C1 segment of cervical spinal cord (tissue), 14 donors: ENCODE measurements around the gene PARP1.
A peak's percentile ranks its signal among the peaks of the same experiment; 100 is the strongest.
"Not testable (repeated sequence)": the region's sequence is repeated elsewhere in the genome, so short reads cannot be mapped to it uniquely, and the experiment has no call there.

ENCODE experiments used
- DNase-seq, 14 donors: peaks; one replicate each; lab custom pipeline; 2025; lab: John Stamatoyannopoulos, UW

The PARP1 gene

DNA sequence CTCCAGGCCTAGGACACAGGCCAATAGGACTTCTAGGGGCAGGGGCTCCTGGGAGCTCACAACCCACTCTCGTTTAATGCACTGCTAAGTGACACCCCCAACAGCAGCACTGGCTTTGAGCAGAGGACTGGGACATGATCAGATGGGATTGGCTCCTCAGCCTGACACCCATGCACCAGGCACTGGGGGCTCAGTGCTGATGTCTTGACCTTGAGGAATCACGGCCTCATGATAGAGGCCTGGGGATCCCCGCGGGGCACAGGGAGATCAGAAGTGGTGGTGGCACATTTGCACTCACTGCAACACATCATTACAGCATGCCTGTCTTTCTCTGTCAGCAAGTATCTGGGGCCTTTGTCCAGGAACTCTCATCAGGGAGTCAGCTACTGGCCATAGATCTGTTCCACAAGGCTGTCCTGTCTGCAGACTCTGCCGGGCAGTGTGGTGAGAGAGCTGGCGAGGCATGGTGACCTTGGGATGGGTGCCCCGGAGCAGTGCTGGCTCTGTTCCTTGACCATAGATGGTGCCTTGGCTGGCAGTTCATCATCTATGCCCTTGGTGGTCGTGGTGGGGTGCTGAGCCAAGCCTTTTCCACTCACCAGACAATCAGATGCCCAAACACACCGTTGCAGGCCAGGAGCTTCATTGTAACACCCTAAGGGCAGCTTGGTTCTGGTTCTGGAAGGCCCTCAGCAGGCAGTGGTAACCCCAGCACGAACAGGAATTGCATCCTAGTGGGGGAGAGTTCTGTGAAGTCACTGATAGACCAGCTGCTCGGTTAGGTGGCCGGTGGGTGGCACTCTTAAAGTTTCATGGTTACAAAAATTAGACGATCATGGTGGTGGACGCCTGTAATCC, 22.2 kb upstream of the PARP1 start:
- no peak for DNase-seq

DNA sequence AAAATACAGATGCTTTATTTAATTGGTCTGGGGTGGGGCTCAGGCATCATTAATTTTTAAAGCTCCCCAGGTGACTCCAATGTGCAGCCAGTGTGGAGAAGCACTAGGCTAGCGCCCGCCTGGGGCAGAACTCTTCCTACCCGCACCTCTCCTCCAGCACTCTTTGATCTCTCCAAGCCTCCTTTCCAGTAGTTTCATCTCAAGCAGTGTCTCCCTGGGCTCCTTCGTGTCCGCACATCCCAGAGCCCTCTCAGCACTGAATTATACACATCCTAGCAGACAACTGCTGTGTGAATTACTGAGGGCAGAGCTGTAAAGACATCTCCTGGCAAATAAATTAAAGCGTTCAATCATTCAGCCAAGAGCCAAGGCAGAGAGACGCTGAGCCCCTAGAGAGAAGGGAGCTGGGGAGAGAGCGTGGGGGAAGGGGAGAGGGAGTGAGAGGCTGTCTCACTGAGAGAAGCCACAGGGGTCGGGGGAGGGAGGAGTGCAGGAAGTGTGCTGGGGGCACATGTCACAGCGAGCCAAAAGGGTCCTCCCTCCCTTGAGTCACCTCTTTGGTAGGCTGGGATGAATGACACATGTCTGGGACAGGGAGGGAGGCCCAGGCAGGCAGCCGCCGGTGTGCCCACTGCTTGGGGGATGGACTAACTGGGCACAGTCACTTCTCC, 21.0 kb upstream of the PARP1 start:
- DNase-seq = no peak

DNA sequence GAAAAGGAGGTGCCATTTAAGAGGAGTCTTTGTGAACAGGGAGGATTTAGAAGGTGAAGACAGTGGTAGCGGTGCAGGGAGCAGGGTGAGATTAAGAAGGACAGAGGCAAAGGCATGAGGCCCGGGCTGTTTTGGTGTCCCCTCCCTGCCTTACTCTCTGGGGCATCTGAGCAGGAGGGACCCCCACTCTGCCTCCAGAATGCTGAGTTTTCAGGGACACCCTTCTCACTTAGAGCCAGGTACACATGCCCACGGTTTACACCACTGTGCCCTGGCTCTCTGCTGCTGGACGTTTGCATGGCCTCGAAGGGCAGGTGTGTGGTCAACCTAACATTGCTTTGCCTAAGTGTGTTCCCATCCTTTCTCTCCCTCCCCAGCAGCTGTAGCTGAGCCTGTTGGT, 20.5 kb upstream of the PARP1 start:
- DNase-seq = no peak

DNA sequence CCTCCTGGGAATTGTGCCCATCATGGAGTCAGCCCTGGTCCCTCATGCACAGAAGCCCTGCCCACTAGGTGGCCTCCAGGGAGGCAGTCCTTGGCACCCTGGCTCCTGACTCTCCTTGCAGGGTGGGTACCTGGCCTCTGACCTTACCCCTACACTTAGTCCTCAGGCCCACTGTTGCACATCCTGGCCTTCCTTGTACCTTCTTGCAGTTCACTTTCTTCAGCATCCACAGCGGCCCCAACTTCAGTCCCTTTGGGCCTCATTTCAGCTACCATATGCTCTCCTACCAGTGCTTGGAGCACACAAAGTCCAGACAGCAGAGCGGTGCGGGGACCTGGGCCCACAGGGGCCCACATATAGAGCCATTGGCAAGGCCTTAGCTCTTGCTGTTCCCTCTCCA, 19.2 kb upstream of the PARP1 start:
- DNase-seq = no peak

DNA sequence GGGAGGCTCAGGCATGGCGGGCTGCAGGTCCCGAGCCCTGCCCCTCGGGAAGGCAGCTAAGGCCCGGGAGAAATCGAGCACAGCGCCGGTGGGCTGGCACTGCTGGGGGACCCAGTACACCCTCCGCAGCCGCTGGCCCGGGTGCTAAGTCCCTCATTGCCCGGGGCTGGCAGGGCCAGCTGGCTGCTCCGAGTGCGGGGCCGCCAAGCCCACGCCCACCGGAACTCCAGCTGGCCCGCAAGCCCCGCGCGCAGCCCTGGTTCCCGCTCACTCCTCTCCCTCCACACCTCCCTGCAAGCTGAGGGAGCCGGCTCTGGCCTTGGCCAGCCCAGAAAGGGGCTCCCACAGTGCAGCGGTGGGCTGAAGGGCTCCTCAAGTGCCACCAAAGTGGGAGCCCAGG, 18.5 kb upstream of the PARP1 start:
- not testable (repeated sequence) for DNase-seq

DNA sequence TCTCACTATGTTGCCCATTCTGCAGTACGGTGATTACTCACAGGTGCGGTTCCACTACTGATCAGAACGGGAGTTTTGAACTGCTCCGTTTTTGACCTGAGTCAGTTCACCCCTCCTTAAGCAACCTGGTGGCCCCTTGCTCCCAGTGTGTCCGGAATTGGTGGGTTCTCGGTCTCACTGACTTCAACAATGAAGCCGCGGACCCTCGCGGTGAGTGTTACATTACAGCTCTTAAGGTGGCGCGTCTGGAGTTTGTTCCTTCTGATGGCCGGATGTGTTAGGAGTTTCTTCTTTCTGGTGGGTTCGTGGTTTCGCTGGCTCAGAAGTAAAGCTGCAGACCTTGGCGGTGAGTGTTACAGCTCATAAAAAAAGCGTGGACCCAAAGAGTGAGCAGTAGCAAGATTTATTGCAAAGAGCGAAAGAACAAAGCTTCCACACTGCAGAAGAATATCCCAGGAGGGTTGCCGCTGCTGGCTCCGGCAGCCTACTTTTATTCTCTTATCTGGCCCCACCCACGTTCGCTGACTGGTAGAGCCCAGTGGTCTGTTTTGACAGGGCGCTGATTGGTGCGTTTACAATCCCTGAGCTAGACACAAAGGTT, 17.6 kb upstream of the PARP1 start:
- DNase-seq = no peak

GRCh38 chr1:226425004-226425378, 17.1 kb upstream of the PARP1 start:
- DNase-seq = no peak

DNA sequence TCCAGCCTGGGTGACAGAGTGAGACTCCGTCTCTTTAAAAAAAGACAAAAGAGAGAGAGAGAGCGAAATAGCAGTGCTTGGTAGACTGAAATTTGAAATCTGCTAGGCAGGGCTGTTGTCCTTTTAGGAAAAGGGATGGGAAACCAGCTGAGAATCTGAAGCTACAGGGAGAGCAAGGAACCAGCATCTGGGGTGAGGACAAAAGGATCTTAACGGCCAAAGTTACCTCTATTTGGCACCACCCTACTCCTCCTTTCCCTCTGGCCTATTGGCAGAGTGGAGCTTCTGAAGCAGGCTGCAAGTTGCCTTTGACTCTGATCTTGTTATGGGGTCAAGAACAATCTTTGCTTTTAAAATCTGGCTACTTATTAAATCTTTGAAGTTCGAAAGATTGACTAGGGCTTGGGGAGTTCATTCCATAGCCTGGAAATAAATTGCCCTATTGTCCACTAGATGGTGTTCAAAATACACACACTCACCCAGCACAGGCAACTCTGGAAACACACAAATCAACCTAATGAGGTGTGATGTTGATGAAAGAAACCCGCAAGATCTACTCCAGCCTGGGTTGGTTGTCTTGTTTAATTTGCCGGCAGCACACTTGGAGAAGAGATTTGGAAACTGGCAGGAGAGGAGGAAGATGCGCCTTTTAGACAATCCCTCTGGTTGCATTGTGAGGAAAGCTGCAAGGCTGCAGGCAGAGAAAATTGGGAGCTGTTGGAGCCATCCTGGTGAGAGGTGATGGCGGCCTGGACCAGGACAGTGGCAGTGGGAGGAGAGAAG, 16.5 kb upstream of the PARP1 start:
- DNase-seq = peak in 2 of 14 donors; percentile 2 to 72

- DNase-seq = no peak
These were observed 14.6 kb upstream of the PARP1 start for GRCh38 chr1:226422478-226422877.

GRCh38 chr1:226420897-226421296, 13.0 kb upstream of the PARP1 start:
- peak in 1 of 14 donors; percentile 19 for DNase-seq

GRCh38 chr1:226420328-226420727, 12.4 kb upstream of the PARP1 start:
- DNase-seq = no peak

DNA sequence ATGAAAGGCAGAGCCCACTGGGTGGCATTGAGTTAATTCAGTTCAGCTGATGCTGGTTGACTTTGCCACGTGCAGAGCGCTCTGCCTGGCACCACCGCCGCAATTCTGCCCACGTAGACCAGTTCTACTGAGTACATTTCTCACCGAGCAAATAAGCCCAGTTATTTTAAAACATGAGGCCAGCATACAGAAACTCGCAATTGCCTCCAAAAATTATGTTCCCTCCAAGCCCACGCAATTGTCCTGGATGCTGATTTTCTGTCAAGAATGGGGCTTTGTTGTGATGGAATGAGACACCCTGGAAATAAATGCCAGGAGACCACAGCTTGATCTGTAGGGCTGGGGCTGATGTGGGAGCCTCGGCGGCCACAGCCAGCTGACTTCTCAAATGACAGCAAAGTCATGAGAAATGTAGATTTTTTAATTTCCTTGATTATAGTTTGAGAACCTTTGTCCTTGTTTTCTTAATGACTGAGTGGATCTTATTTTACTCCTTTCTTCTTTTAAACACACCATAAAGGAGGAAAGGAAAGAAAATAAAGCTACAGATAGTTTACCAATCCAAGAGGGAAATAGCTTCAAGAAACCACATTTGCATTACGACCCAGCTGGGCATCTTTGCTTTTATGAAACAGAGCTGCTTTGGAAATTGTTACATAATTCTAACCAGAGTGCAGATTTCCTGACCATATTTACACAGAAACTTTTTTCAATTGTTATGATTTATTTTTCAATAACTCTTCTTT, 11.6 kb upstream of the PARP1 start:
- peak in 3 of 14 donors; percentile 5 to 29 (median 14) for DNase-seq

- DNase-seq = no peak
These were observed 10.1 kb upstream of the PARP1 start for GRCh38 chr1:226417830-226418546.

- DNase-seq = no peak
These were observed 9.5 kb upstream of the PARP1 start for GRCh38 chr1:226417350-226417749.

DNA sequence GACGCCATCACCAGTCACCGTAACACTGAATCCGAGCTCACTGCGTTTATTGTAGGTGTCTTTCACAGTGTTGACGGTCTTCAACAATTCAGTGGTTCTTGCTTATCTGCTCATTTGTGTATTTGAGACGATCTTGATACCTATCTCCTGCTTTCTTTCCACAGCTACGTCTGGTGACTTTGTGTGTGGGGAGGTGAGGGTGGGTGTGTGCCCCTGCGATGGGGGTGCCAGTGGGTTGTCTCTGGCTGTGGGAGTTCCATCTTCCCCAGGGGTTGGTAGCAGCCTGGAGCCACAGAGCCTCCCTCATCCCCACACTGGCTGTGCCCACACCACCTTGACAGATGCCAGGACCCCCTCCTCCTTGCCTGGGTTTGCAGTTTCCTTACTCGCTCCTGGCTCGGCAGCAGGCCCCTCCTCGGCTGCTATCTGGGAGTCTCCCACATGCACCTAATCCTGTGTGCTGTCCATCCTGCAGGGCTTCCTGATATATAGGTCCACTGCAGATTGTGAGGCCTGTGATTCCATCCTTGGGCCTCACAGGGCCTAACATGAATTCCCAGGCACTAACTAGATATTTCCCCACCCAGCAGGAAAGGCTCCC, 6.3 kb upstream of the PARP1 start:
- no peak for DNase-seq

- peak in 8 of 14 donors; percentile 10 to 96 (median 28) for DNase-seq
These were observed 3.7 kb upstream of the PARP1 start for GRCh38 chr1:226411619-226412018.

DNA sequence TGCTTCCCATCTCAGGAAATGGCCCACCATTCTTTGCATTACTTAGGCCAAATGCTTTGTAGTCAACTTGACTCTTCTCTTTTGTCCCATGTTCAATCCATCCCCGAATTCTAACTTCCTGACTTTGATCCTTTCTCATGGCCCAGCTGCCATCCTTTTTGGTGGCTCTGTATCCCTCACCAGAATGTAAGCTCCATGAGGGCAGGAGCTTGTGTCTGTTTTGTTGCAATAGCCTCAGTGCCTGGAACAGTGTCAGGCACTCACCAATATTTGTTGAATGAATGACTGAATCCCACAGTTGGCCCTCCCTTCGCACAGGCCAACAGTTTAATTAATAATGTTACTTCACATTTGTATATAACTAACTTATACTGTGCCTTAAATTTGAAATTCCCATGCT, 3.1 kb upstream of the PARP1 start:
- no peak for DNase-seq

DNA sequence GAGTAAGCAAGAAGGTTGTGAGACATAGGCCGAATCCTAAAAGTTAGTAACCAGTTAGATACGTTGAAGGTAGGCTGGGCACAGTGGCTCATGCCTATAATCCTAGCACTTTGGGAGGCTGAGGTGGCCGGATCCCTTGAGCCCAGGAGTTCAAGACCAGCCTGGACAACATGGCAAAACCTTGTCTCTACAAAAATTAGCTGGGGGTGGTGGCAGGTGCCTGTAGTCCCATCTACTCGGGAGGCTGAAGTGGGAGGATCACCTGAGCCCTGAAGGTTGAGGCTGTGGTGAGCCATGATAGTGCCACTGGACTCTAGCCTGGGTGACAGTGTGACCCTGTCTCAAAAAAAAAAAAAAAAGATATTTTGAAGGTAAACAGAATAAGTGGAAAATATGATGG, 1.5 kb upstream of the PARP1 start:
- no peak for DNase-seq

- DNase-seq = no peak
These were observed 642 bp upstream of the PARP1 start for GRCh38 chr1:226408285-226409184.
